ENCODE results near the gene ATP11A. TPM values are rescaled to one million over a fixed set of nuclear protein-coding genes. Genes with fewer than 3 reads are reported as not detected.

ATP11A gene
- total and polyA plus RNA-seq, 10 of the 15 experiments (the other 5 are each of a cell fraction or from before 2014, with no cell fraction given) = 1.4 to 69.6 (median 14.4) TPM

DNA sequence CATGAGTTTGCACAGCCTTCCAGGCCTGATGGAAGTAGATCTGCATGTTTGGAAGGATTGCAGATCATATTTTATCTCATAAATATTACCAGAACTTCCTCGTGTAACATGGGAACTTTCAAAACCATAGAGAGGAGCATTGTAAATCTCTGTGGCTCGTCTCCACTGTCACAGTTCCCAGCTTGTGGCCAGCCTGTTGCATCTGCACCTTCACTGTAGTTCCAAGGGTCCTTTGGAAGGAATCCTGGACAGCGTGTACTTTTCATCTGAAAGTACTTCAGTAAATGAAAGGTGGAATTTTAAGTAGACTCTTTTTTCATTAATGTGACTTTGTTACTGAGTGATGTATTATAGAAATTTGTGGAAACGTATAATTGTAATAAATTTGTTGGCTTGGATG is 105.4 kb downstream of the ATP11A start:
- TF ChIP-seq ZNF384 (IDR thresholded peaks at IDR 0.05; ENCODE audit: borderline replicate concordance, low read depth, low read length) = no peak
- no peak for TF ChIP-seq NR2F1 (conservative IDR thresholded peaks at IDR 0.05)
- no peak for TF ChIP-seq RUNX3 (IDR thresholded peaks at IDR 0.05; ENCODE audit: low read length)
- TF ChIP-seq ZBED1 (IDR thresholded peaks at IDR 0.05; ENCODE audit: borderline replicate concordance) = no peak
- TF ChIP-seq, protein P1, sequence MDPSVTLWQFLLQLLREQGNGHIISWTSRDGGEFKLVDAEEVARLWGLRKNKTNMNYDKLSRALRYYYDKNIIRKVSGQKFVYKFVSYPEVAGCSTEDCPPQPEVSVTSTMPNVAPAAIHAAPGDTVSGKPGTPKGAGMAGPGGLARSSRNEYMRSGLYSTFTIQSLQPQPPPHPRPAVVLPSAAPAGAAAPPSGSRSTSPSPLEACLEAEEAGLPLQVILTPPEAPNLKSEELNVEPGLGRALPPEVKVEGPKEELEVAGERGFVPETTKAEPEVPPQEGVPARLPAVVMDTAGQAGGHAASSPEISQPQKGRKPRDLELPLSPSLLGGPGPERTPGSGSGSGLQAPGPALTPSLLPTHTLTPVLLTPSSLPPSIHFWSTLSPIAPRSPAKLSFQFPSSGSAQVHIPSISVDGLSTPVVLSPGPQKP (IDR thresholded peaks at IDR 0.05; ENCODE audit: low read depth, low read length) = no peak
- TF ChIP-seq SMC3 (IDR thresholded peaks at IDR 0.05; ENCODE audit: borderline replicate concordance, low read length) = no peak
- no peak for TF ChIP-seq SMAD5 (IDR thresholded peaks at IDR 0.05; ENCODE audit: low read depth)
- TF ChIP-seq NBN (IDR thresholded peaks at IDR 0.05) = no peak
- no peak for TF ChIP-seq SMAD1 (IDR thresholded peaks at IDR 0.05; ENCODE audit: low read depth, partially characterized antibody)
- no peak for TF ChIP-seq IKZF2 (IDR thresholded peaks at IDR 0.05)
- TF ChIP-seq HDGF (IDR thresholded peaks at IDR 0.05) = no peak
- no peak for TF ChIP-seq ATF7 (IDR thresholded peaks at IDR 0.05; ENCODE audit: low read depth)
- no peak for TF ChIP-seq TARDBP (IDR thresholded peaks at IDR 0.05; ENCODE audit: borderline replicate concordance)
- no peak for TF ChIP-seq RFX5 (IDR thresholded peaks at IDR 0.05; ENCODE audit: low read depth, low read length)
- TF ChIP-seq MEF2A (IDR thresholded peaks at IDR 0.05; ENCODE audit: insufficient read depth, low read depth, low read length) = no peak
- no peak for TF ChIP-seq NR2C2 (IDR thresholded peaks at IDR 0.05; ENCODE audit: borderline replicate concordance, control insufficient read depth, insufficient read length, low read depth)
- no peak for TF ChIP-seq BHLHE40 (IDR thresholded peaks at IDR 0.05; ENCODE audit: borderline replicate concordance in 1 of 2, low read depth in 2 of 2, low read length in 1 of 2)
- TF ChIP-seq ZNF622 (IDR thresholded peaks at IDR 0.05) = no peak
- TF ChIP-seq, protein P2, sequence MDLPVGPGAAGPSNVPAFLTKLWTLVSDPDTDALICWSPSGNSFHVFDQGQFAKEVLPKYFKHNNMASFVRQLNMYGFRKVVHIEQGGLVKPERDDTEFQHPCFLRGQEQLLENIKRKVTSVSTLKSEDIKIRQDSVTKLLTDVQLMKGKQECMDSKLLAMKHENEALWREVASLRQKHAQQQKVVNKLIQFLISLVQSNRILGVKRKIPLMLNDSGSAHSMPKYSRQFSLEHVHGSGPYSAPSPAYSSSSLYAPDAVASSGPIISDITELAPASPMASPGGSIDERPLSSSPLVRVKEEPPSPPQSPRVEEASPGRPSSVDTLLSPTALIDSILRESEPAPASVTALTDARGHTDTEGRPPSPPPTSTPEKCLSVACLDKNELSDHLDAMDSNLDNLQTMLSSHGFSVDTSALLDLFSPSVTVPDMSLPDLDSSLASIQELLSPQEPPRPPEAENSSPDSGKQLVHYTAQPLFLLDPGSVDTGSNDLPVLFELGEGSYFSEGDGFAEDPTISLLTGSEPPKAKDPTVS (IDR thresholded peaks at IDR 0.05; ENCODE audit: low read depth, low read length) = no peak
- no peak overlapping the region for H2AFZ ChIP-seq (ENCODE audit: control insufficient read depth, low read depth, low read length)
- WGBS (ENCODE audit: insufficient coverage, insufficient replicate concordance, low lambda C conversion rate, missing lambda C conversion rate) = 74% methylated on average over 4 of the region's 4 CpGs
- no peaks in the 10 kb centered on the region; a peak in 3 of 4 replicates for H3K36me3 ChIP-seq (ENCODE audit: control insufficient read depth in 2 of 2, insufficient read depth in 2 of 2, low read length in 1 of 2)
- no peaks in the 10 kb centered on the region; the same call in 1 of the 3 replicates for H3K9me3 ChIP-seq (replicated peaks; ENCODE audit: control insufficient read depth, insufficient read depth, low read length)
- 0 out of 2 replicates have a peak, but pooled peaks cover 2% of the 10 kb centered on the region for H3K79me2 ChIP-seq (ENCODE audit: control insufficient read depth, insufficient read depth, low read length)
- H3K9ac ChIP-seq (ENCODE audit: control insufficient read depth, insufficient read depth, low read length) = no peak overlapping the region
- intact Hi-C loops (cut with micrococcal nuclease; ENCODE audit: unreplicated experiment) (no loop called here), in situ Hi-C loops (cut with MboI) (no loop called here)
- ChIA-PET SMC1A (ENCODE audit: uncharacterized antibody, unreplicated experiment) (no interaction called here), RAD21 (ENCODE audit: unreplicated experiment) (interaction anchor here (0.6 kb wide), 1 partner anchor 1633 kb away, joined by 3 read pairs; no protein-coding TSS in a partner anchor), CTCF (no interaction called here), POLR2A (no interaction called here)
- H3K27ac ChIP-seq (ENCODE audit: control insufficient read depth, insufficient read depth) = no peak overlapping the region
- H3K4me2 ChIP-seq (ENCODE audit: control insufficient read depth, insufficient read depth) = no peak overlapping the region
- BruUV-seq (replicated peaks) = no TSS peak
- no peaks in the 10 kb centered on the region for H3K4me1 ChIP-seq (ENCODE audit: control insufficient read depth, insufficient read depth, low read length)
- no peaks in the 10 kb centered on the region for H3K27me3 ChIP-seq (replicated peaks in 1 of 2; ENCODE audit: control insufficient read depth in 2 of 2, insufficient read depth in 2 of 2, low read length in 1 of 2)
- FAIRE-seq (peak; percentile 13), DNase-seq (ENCODE audit: low read depth, low spot score) (no peak), ATAC-seq (no peak)
- no peak overlapping the region for H3K4me3 ChIP-seq
- no peaks in the 10 kb centered on the region for H4K20me1 ChIP-seq (ENCODE audit: control insufficient read depth, insufficient read depth)

Data from GM12878 (cell line).